Measurements from ENCODE around the gene CACNA1S. TPM values are rescaled to one million over a fixed set of nuclear protein-coding genes. Genes with fewer than 3 reads are reported as not detected.

Gene CACNA1S
- total RNA-seq, 6 experiments from 2014 or later = not detected

DNA sequence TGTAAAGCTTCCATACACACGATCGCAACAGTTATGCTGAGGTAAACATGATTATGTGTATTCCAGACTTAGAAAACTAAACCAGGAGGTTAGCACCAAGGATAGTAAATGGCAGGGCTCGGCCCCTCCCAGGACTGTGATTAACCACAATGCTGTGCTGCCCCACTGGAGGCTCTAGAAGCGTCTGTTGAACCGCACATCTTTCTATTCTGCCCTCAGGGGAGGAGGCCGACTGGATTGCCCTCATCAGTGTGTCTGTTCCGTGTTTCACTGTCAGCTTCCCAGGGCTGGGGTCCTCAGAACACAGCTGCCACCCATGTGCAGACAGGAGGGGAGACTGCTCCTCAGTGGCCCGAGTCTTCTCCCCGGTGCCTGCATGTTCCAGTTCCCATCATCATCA lies 27.5 kb upstream of the CACNA1S start:
- H3K4me3 Mint-ChIP-seq = no peak overlapping the region
- no peak overlapping the region for H3K27ac Mint-ChIP-seq
- peaks cover 34% of the 10 kb centered on the region for H3K36me3 Mint-ChIP-seq (ENCODE audit: low read depth)
- peaks cover 30% of the 10 kb centered on the region for H3K4me1 Mint-ChIP-seq (ENCODE audit: low read depth)
- H3K27me3 Mint-ChIP-seq (ENCODE audit: insufficient read depth) = no peaks in the 10 kb centered on the region; the same call in 1 of the 2 replicates
- H3K9me3 Mint-ChIP-seq = no peaks in the 10 kb centered on the region
- no peak for DNase-seq
- TF ChIP-seq CTCF (IDR thresholded peaks at IDR 0.05) = no peak

GRCh38 chr1:201139306-201139705 lies 27.1 kb upstream of the CACNA1S start:
- H3K36me3 Mint-ChIP-seq (ENCODE audit: low read depth) = peaks cover 34% of the 10 kb centered on the region
- H3K27ac Mint-ChIP-seq = no peak overlapping the region
- H3K9me3 Mint-ChIP-seq = no peaks in the 10 kb centered on the region
- H3K4me1 Mint-ChIP-seq (ENCODE audit: low read depth) = peaks cover 30% of the 10 kb centered on the region
- no peak for TF ChIP-seq CTCF (IDR thresholded peaks at IDR 0.05)
- H3K4me3 Mint-ChIP-seq = no peak overlapping the region
- H3K27me3 Mint-ChIP-seq (ENCODE audit: insufficient read depth) = no peaks in the 10 kb centered on the region; the same call in 1 of the 2 replicates
- DNase-seq = no peak

GRCh38 chr1:201138311-201138840 lies 26.1 kb upstream of the CACNA1S start:
- DNase-seq = no peak
- H3K9me3 Mint-ChIP-seq = no peaks in the 10 kb centered on the region
- H3K36me3 Mint-ChIP-seq (ENCODE audit: low read depth) = peaks cover 25% of the 10 kb centered on the region
- H3K27ac Mint-ChIP-seq = peak overlapping the region; percentile 73
- peaks cover 30% of the 10 kb centered on the region for H3K4me1 Mint-ChIP-seq (ENCODE audit: low read depth)
- TF ChIP-seq CTCF (IDR thresholded peaks at IDR 0.05) = no peak
- no peaks in the 10 kb centered on the region; the same call in 1 of the 2 replicates for H3K27me3 Mint-ChIP-seq (ENCODE audit: insufficient read depth)
- no peak overlapping the region for H3K4me3 Mint-ChIP-seq

- Mint-ChIP-seq H3K4me3 (no peak overlapping the region), H3K4me1 (ENCODE audit: low read depth) (peaks cover 30% of the 10 kb centered on the region), H3K27me3 (ENCODE audit: insufficient read depth) (peaks cover 1% of the 10 kb centered on the region), H3K36me3 (ENCODE audit: low read depth) (peaks cover 21% of the 10 kb centered on the region), H3K9me3 (no peaks in the 10 kb centered on the region), H3K27ac (peak overlapping the region; percentile 73)
- TF ChIP-seq CTCF (IDR thresholded peaks at IDR 0.05) = no peak
- peak; percentile 96 for DNase-seq
Measured at GRCh38 chr1:201137579-201138310, 25.5 kb upstream of the CACNA1S start.

DNA sequence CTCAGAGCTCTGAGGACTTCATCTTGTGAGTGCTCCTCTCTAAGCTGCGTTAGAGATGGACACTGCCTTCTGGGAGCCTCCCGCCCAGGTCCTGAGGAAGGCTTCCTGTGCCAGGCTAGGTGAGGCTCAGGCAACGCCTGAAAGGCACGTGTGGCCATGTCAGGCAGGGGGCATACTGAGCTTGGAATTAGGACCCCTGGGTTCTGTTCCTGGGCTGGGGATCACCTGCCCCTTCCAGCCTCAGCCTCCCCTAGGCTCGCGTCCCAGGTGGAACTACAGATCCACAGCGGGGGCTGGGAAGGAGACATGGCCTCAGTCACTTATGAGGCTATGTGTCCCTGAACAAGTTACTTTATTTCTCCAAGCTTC lies 24.8 kb upstream of the CACNA1S start:
- DNase-seq = no peak
- no peak for TF ChIP-seq CTCF (IDR thresholded peaks at IDR 0.05)
- H3K27ac Mint-ChIP-seq = peak overlapping the region; percentile 73
- H3K9me3 Mint-ChIP-seq = no peaks in the 10 kb centered on the region
- H3K4me1 Mint-ChIP-seq (ENCODE audit: low read depth) = peaks cover 30% of the 10 kb centered on the region
- H3K36me3 Mint-ChIP-seq (ENCODE audit: low read depth) = peaks cover 18% of the 10 kb centered on the region
- peaks cover 1% of the 10 kb centered on the region for H3K27me3 Mint-ChIP-seq (ENCODE audit: insufficient read depth)
- H3K4me3 Mint-ChIP-seq = no peak overlapping the region
